Astrocyte (in vitro differentiated cells and primary cell): ENCODE results near the gene SP3.

Source experiments
- EZH2 ChIP-seq: IDR thresholded peaks from 2 replicates; pipeline ENCODE4 v1.6.1; 2012; ENCODE audit warnings: mild to moderate bottlenecking, low read length, inconsistent platforms; ENCODE audit not compliant: insufficient read depth
- TF ChIP-seq, protein P1 (sequence below): IDR thresholded peaks from 2 replicates; pipeline ENCODE4 v1.5.1; 2011; ENCODE audit warnings: low read depth, mild to moderate bottlenecking, inconsistent platforms, low read length, moderate library complexity; ENCODE audit not compliant: insufficient read depth

DNA sequence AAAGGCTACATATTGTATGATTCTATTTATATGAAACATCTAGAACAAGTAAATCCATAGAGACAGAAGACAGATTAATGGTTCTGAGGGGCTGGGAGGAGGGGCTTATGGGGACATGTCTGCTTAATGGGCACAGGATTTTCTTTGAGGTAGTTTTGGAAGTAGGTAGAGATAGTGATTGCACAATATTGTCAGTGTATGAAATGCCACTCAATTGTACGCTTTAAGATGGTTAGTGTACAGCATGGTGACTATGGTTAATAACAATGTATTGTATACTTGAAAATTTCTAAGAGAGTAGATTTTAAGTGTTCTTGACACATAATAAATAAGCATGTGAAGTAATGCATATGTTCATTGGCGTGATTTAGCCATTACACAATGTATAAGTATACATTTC is 68.4 kb downstream of the SP3 start:
- TF ChIP-seq, protein P1, sequence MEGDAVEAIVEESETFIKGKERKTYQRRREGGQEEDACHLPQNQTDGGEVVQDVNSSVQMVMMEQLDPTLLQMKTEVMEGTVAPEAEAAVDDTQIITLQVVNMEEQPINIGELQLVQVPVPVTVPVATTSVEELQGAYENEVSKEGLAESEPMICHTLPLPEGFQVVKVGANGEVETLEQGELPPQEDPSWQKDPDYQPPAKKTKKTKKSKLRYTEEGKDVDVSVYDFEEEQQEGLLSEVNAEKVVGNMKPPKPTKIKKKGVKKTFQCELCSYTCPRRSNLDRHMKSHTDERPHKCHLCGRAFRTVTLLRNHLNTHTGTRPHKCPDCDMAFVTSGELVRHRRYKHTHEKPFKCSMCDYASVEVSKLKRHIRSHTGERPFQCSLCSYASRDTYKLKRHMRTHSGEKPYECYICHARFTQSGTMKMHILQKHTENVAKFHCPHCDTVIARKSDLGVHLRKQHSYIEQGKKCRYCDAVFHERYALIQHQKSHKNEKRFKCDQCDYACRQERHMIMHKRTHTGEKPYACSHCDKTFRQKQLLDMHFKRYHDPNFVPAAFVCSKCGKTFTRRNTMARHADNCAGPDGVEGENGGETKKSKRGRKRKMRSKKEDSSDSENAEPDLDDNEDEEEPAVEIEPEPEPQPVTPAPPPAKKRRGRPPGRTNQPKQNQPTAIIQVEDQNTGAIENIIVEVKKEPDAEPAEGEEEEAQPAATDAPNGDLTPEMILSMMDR: no peak
- no peak for TF ChIP-seq EZH2
